Measurements from ENCODE around the gene COQ2. TPM values are rescaled to one million over a fixed set of nuclear protein-coding genes. Genes with fewer than 3 reads are reported as not detected.

The COQ2 gene
- total and polyA plus RNA-seq, 7 donors = 5.6 to 16.8 (median 7.8) TPM

- H3K4me3 ChIP-seq = no peak overlapping the region
- intact Hi-C loops (cut with DNase I) = no loop called here
- no peak overlapping the region for H3K27ac ChIP-seq
- no peak for TF ChIP-seq POLR2AphosphoS5 (IDR thresholded peaks at IDR 0.05)
- TF ChIP-seq CTCF (IDR thresholded peaks at IDR 0.05) = no peak
- no peak for TF ChIP-seq EP300 (IDR thresholded peaks at IDR 0.05)
- TF ChIP-seq POLR2A (IDR thresholded peaks at IDR 0.05) = no peak
- no peaks in the 10 kb centered on the region for H3K36me3 ChIP-seq
- no peaks in the 10 kb centered on the region for H3K27me3 ChIP-seq
- no peak for DNase-seq
- H3K4me1 ChIP-seq = no peaks in the 10 kb centered on the region
- H3K9me3 ChIP-seq = no peaks in the 10 kb centered on the region
Observed at GRCh38 chr4:83214079-83214478, 70.5 kb downstream of the COQ2 start.

Small RNA genes within 50 kb of the gene (small RNA-seq; reads per million reads assigned to genes)
- gene AC114781.3 = 0 reads per million in 3 donors

Other genes with a start within 250 kb of the COQ2 start
- gene COPS4, start 249.6 kb downstream of the COQ2 start, total RNA-seq = 10 to 100 TPM; 33.0 to 64.6 (median 53.8) TPM
- gene COPS4, start 249.6 kb downstream of the COQ2 start, polyA plus RNA-seq = 10 to 100 TPM; 28.9 to 31.0 (median 30.0) TPM
- 1 to 10 TPM in 3 of 4 donors, under 1 TPM in 1; 0.71 to 4.2 (median 1.7) TPM for gene PLAC8, start 170.1 kb downstream of the COQ2 start, total RNA-seq
- 1,000 to 10,000 TPM in 1 of 3 donors, 100 to 1,000 TPM in 2; 490 to 1,311 (median 566) TPM for gene PLAC8, start 170.1 kb downstream of the COQ2 start, polyA plus RNA-seq
- under 1 TPM; 0.54 to 0.71 (median 0.61) TPM for gene HPSE, start 50.0 kb upstream of the COQ2 start, total RNA-seq
- gene HPSE, start 50.0 kb upstream of the COQ2 start, polyA plus RNA-seq = 1 to 10 TPM; 1.2 to 7.3 (median 6.0) TPM
- gene HELQ, start 171.0 kb upstream of the COQ2 start, total RNA-seq = 10 to 100 TPM; 11.8 to 21.8 (median 18.9) TPM
- gene HELQ, start 171.0 kb upstream of the COQ2 start, polyA plus RNA-seq = 1 to 10 TPM; 4.6 to 7.8 (median 7.5) TPM
- 10 to 100 TPM in 3 of 4 donors, 1 to 10 TPM in 1; 8.3 to 36.2 (median 17.4) TPM for gene MRPS18C, start 171.3 kb upstream of the COQ2 start, total RNA-seq
- gene MRPS18C, start 171.3 kb upstream of the COQ2 start, polyA plus RNA-seq = 10 to 100 TPM; 27.6 to 37.0 (median 34.6) TPM
- gene ABRAXAS1, start 200.3 kb upstream of the COQ2 start, total RNA-seq = 10 to 100 TPM; 12.5 to 29.6 (median 21.7) TPM
- 10 to 100 TPM in 1 of 3 donors, 1 to 10 TPM in 2; 5.8 to 10.2 (median 7.9) TPM for gene ABRAXAS1, start 200.3 kb upstream of the COQ2 start, polyA plus RNA-seq

Measured in sigmoid colon (tissue), 7 donors.